T-helper 22 cell (primary cell): Measurements from ENCODE around the gene FOXD2.
A peak's percentile ranks its signal among the peaks of the same experiment; 100 is the strongest.

Experiments
- DNase-seq: peaks from one replicate; pipeline ENCODE4 v3.0.0-alpha.2; 2020; ENCODE audit warnings: low read depth

Gene FOXD2

DNA sequence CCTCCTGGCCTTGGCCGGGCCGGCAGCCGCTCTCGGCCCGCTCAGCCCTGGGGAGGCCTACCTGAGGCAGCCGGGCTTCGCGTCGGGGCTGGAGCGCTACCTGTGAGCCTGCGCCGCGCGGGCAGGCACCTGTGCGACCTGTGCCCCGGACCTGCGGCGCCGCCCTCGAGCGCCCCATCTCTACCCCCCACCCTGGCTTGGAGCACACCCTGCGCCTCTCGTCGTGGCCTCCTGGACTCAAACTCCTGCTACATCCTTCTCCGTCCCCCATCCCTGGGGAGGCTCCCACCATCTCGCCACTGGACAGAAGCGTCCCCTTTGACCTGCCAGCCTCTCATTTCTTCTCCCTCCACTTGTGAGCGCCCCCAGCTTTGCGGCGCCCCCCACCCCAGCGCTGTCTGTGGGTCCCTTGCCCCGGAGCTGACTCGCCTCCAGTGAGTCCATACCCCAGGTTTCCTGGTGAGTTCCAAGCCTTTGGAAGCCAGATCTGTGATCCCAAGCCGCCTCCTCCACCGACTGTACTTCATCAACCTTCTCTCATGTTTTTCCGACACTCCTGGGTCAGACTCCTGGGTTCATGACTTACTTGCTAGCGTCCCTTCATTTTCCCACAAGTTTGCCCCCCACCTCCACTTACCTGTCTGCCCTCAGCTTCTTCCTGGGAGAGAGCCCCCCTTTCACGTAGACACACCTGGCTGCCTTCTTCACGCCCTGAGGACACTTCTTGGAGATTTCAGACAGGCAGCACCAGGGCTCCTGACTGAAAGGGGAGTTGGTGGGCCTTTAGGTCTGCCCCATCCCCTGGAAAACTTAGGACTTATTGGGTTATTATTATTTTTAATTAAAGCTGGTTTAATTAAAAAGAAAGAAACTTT lies 20.4 kb upstream of the FOXD2 start:
- no peak for DNase-seq

GRCh38 chr1:47418122-47418521 lies 19.7 kb upstream of the FOXD2 start:
- no peak for DNase-seq

DNA sequence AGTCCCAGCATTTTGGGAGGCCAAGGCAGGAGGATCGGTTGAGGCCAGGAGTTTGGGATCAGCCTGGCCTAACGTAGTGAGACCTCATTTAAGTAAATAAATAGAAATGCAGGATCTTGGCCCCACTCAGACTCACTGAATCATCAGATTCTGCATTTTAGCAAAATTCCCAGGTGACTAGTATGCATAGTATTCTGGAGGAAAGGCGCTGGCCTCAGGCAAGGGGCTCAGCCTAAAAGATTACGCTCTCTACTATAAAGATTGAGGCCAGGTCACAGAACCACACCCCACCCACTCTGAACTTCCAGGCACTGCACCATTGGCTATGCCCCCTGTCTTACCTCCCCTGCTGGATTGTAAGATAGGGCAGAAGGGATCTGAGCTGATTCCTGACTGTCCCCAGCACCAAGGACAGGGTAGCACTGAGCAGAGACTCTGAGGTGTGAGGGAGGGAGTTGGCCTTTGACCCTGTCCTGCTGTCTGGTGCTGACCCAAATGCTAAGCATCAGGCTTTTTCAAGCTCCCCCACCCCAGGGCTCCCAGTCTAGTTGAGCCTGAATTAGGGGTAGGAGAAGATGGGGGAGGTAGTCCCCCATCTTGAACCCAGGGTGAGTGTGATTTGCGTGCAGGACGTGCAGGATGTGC lies 19.0 kb upstream of the FOXD2 start:
- no peak for DNase-seq

DNA sequence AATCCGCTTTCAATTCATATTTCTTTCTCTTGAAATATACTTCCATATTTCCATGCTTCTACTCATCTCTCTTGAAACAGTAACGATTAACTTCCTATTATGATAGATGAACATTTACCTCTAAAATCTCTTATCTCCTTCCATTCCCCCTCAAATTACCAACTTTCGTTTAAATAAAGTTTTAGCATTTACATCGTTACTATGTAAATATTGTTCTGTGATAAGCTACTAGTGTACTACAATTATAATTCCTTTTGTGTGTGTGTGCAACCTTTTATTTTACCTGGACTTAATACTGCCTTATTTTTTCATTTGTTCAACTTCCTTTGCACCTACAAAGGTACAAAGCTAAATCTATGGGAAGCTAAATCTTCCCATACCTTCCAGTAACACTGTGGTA lies 17.3 kb upstream of the FOXD2 start:
- no peak for DNase-seq

DNA sequence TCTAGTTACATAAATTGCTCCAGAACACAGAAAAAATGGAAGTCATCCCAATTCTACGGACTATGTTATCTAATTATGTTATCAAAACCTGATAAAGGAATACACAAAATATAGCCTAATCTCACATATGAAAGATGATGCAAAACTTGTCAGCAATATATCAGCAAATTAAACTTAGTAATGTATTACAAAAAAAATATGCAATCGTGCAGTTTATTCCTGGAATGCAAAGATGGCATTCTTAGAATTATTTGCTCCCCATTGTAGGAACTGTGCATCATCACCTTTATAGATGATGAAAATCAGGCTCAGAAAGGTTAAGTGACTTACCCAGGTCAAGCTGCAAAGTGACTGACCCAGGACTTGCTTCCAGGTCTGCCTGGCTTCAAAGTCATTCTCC lies 14.0 kb upstream of the FOXD2 start:
- DNase-seq, result no peak

- no peak for DNase-seq
Measured at GRCh38 chr1:47424336-47424982, 13.4 kb upstream of the FOXD2 start.

DNA sequence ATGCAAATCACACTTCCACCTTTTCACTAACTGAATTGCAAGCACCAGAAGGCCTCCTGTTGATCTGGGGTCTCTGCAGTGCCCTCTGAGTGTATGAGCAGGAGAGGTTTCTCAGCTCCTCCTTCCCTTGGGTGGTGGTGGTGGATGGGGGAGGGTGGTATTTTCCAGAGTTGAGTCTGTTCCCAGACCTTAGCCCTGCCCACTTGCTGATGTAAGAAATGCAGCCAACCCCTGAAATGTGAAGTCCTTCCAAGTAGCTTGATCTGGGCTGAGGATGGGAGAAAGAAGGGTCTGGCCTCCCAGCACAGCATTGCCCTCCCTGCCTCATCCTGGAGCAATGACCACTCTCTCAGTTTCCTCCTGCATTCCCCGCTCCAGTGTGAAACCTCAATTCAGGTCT lies 6.3 kb upstream of the FOXD2 start:
- DNase-seq, result no peak

DNA sequence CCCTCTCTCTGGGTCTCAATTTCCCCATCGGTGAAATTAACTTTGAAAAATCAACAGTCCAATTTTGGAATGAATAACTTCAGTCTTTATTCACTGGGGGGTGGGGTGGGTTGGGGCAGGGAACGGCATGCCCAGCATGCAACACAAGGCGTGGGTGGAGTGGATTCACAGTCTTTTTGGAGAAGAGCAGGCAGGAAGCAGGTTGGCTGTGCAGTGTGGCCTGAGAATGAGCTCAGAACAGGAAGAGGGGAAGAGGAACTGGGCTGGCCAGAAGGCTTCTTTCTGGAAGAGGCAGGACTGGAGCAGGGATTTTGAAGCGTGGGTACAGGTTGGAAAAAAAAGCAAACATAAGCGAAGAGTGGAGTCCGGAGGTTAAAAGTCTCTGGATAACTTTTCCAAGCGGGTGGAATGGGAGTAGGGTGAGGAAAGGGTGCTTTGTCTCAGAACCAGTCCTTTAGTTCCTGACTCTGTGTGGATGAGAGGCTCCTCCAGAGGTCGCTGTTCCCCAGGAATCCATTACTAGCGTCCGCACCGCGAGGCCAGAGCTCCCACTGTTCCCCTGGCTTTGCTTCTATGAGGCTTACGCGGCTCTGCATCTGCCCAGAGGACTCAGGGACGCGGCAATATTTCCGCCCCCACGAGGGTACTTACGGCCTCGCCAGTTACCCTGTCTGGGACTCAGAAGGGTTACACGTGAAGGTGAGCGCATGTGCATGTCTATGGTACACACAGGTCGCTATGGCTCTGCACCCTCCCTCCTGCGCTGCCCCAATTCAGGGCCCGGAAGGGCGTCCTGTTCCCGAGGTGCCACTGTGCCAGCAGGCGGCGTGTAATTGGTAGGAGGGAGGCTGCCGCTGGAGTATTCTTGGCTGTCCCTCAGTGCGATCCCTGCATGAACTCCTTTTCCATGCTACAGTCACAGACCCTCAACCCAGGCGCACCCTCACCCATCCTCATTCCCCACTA lies 5.5 kb upstream of the FOXD2 start:
- no peak for DNase-seq

DNA sequence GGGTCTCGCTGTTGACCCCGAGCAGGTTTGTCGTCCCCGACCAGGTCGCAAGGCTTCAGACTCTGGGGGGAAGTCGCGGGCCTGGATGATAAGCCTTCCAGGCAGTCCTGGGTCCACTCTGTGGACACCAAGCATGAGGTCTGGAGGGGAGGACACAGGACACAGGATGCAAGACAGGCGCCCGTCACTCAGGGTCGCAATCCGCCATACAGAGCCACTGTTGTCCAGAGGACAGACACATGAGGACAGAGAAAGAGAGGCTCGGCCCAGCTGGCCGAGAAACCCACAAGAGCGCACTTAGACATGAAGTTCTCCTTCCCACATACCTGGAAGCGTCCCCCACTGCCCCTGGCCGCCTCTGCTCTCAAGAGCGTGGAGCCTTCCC lies 4.8 kb upstream of the FOXD2 start:
- no peak for DNase-seq

DNA sequence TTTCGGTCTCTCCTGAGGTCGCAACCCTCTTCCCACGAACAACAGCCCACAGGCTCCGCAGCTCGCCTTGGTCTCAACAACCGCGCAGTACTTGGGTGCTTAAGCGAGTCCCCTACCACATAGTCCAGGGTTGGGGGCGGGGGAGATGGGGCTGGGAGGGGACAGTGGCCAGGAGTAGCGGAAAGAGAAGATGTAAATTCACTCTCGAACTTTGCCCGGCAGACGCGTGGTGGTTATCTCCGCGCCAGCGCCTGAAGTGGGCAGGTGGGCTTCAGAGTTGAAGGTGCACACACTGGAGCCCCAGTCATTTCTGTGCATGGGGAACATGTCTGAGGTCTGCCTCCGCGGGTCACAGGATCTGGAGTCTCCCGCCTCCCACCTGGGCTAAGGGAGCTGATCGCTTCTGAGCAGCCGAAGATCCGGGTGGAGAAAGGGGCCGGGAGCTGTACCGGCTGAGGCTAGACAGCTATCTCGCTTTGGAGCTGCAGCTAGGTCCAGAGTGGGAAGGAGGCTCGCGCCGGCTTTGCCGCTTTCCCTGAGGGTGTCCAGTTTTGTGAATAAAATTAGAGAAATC lies 4.3 kb upstream of the FOXD2 start:
- DNase-seq, result no peak

- no peak for DNase-seq
Measured at GRCh38 chr1:47434051-47434842, 3.6 kb upstream of the FOXD2 start.

GRCh38 chr1:47435506-47436303 lies 2.1 kb upstream of the FOXD2 start:
- no peak for DNase-seq

DNA sequence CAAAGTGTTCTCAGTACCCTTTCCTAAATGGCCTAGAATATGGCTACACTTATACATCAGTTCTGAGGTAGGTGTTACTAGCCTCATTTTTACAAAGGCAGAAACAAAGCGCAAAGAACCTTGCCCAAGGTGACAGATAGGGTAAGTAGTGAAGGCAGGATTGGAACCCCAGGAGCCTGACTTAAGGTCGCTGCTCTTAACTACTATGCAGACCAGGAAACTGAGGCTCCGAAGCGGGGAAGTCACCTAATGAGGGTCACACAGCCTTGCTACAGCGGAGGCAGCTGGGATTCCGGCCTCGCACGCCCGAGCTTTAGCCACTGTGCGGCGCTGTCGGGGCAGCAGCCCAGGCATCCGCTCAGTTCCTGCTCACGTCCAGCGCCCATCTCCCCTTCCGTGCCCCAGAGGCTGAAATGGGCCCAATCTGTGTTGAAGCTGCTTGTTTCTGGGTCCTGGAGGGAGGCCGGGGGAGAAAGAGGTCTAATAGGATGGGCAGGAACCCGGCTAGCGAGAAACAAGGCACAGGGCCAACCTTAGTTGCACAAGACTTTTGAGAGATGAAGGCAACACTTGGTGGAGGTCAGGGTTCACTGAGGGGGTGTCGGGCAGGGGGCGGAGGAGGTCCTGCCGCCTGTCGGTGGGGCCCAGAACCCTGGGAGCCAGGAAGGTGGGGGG lies 1.4 kb upstream of the FOXD2 start:
- DNase-seq, result peak; percentile 53

GRCh38 chr1:47436979-47437446 lies 831 bp upstream of the FOXD2 start:
- DNase-seq, result no peak

GRCh38 chr1:47438165-47439016 lies 547 bp downstream of the FOXD2 start:
- DNase-seq, result no peak

DNA sequence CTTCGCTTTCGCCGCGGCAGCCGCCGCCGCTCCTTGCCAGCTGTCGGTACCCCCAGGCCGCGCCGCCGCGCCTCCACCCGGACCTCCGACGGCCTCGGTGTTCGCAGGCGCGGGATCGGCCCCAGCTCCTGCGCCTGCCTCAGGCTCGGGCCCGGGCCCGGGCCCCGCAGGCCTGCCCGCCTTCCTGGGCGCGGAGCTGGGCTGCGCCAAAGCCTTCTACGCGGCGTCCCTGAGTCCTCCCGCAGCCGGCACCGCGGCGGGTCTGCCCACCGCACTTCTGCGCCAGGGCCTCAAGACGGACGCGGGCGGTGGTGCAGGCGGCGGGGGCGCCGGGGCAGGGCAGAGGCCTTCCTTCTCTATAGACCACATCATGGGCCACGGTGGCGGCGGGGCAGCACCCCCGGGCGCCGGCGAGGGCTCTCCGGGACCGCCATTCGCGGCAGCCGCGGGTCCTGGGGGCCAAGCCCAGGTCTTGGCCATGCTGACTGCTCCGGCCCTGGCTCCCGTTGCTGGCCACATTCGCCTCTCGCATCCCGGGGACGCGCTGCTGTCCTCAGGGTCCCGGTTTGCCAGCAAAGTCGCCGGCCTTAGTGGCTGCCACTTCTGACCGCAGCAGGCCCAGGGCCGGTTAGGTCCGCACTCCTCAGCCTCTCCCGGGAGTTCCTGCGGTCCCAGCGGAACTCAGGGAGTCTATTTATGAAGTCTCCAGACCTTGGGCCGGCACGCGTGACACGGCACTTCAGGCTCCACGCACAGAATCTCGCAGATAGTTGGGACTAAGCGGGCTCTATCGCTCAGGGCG lies 1.4 kb downstream of the FOXD2 start:
- DNase-seq, result no peak

- no peak for DNase-seq
Measured at GRCh38 chr1:47439819-47440598, 2.2 kb downstream of the FOXD2 start.
